GM10266 (cell line): ENCODE measurements around the gene RAPGEFL1.

Experiments
- DNase-seq: peaks from one replicate; pipeline ENCODE4 v3.0.0; 2012; ENCODE audit errors: extremely low spot score
- TF ChIP-seq, protein P1 (sequence below): IDR thresholded peaks from 2 replicates; pipeline ENCODE4 v1.5.1; 2012; ENCODE audit warnings: mild to moderate bottlenecking, low read depth; ENCODE audit not compliant: control insufficient read depth, insufficient read depth; ENCODE audit errors: missing control alignments

The RAPGEFL1 gene

DNA sequence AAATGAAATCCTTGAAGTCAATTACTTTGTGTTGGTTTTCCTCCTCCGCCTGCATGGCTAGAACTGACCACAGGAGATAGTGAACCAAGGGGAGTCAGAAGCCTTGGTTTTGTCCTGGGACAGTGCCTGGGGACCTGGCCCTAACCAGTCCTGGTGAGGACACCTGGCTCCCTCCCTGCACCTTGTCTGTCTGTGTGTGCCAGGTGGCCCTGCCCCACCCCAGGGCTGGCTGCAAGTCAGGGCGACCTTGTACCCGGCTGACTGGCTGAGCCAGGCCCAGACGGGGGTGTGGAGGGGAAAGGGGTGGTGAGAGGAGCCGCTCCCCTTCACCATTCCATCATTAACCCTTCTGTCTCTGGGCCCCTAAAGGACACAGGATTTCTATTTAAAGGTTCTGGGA lies 3.4 kb downstream of the RAPGEFL1 start:
- TF ChIP-seq, protein P1, sequence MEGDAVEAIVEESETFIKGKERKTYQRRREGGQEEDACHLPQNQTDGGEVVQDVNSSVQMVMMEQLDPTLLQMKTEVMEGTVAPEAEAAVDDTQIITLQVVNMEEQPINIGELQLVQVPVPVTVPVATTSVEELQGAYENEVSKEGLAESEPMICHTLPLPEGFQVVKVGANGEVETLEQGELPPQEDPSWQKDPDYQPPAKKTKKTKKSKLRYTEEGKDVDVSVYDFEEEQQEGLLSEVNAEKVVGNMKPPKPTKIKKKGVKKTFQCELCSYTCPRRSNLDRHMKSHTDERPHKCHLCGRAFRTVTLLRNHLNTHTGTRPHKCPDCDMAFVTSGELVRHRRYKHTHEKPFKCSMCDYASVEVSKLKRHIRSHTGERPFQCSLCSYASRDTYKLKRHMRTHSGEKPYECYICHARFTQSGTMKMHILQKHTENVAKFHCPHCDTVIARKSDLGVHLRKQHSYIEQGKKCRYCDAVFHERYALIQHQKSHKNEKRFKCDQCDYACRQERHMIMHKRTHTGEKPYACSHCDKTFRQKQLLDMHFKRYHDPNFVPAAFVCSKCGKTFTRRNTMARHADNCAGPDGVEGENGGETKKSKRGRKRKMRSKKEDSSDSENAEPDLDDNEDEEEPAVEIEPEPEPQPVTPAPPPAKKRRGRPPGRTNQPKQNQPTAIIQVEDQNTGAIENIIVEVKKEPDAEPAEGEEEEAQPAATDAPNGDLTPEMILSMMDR = no peak
- DNase-seq = no peak

DNA sequence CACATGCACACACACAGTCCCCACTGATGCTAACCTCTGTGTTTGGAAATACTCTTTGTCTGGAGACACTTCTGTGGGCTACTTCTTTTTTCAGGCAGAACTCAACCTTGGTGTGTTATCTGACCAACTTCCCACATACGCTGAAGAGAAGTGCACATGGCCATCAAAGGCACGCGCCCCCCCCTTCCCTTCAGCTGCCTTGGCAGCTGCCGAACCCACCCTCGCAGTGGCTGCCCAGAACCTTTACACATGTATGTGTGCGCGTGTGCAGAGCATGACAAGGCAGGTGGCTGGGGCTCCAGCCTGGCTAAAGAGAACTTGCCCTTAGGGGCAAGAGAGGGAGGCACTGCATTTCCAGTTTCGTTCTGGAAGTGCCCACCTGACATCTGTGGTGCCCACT lies 3.9 kb downstream of the RAPGEFL1 start:
- TF ChIP-seq, protein P1 = no peak
- DNase-seq = no peak

DNA sequence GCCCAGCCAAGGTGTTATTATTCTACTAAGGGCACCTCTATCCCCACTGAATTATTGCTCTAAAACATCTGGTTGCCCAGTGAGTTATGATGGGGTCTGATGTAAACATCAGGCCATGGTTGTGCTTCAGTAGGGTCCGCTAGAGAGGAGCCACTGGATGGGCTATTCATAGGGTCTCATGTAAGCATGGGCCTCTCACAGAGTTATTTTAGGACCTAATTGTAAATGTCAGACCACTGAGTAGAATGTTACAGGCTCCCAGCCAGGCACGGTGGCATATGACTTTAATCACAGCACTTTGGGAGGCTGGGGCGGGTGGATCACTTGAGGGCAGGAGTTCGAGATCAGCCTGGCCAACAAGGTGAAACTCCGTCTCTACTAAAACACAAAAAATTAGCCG lies 5.3 kb downstream of the RAPGEFL1 start:
- TF ChIP-seq, protein P1 = no peak
- no peak for DNase-seq

DNA sequence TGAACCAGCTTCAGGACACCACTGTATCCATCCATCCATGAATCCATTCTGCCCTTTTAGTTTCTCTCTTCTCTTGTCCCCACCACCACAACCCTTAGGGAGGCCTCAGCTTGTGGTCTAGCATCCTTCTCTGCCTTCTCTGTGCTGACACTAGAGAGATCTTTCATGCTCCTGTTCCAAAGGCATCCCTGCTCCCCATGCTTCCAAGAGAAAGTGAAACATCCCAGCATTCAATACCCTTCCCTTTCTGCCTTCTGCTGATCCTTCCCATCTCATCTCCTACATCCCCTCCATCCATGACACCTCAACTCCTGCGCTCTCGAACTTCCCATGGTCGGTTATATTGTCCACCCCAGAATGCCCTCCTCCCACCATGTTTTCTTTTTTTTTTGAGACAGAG lies 10.0 kb downstream of the RAPGEFL1 start:
- TF ChIP-seq, protein P1 = no peak

DNA sequence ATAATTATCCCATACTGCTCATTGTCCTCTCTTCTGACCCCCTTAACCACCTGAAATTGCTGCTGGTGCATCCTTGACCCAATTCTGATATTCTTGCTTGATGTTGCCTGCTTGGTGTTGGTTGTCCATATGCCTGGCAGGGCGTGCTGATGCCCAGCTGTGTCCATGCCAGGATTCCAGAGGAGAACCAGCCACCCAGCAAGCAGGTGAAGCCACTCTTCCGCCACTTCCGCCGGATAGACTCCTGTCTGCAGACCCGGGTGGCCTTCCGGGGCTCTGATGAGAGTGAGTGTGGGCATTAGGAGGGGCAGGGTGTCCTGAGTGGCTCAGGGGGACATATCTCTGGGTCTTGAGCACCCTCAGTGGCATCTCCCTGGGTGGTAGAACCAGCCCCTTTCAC lies 11.4 kb downstream of the RAPGEFL1 start:
- TF ChIP-seq, protein P1 = no peak
- no peak for DNase-seq

More for the DNA sequence above, 10.0 kb downstream of the RAPGEFL1 start:
- no peak for DNase-seq

DNA sequence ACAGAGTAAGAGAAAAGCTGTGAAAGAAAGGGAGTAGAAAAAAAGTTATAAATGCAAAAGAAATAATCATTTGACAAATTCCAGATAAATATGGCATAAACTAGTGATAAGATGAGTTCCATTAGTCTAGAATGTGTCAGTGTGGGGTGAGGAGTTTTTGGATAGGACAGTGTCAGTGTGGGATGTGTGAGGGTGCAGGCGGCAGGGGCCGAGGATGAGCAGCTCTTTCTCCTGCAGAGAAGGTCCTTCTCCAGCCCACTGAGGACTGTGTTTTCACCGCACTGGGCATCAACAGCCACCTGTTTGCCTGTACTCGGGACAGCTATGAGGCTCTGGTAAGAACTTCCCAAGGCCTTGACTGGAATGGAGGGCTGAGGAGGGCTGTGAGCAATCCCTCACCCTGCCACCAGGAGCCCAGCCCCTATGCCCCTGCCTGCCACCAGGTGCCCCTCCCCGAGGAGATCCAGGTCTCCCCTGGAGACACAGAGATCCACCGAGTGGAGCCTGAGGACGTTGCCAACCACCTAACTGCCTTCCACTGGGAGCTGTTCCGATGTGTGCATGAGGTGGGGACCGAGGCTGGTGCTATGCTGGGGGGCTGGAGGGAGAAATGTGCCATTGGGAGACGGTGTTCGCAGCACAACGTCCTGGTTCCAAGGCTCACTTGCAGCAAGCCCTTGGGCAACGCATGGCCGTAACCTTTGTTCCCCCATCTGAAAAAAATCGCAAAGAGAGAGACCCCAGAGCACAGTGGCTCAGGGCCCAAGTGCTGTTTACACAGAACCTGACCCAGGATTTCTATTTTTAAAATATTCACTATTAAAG lies 13.1 kb downstream of the RAPGEFL1 start:
- no peak for DNase-seq
- TF ChIP-seq, protein P1 = no peak
